ENCODE measurements around the gene PURB.

The PURB gene

DNA sequence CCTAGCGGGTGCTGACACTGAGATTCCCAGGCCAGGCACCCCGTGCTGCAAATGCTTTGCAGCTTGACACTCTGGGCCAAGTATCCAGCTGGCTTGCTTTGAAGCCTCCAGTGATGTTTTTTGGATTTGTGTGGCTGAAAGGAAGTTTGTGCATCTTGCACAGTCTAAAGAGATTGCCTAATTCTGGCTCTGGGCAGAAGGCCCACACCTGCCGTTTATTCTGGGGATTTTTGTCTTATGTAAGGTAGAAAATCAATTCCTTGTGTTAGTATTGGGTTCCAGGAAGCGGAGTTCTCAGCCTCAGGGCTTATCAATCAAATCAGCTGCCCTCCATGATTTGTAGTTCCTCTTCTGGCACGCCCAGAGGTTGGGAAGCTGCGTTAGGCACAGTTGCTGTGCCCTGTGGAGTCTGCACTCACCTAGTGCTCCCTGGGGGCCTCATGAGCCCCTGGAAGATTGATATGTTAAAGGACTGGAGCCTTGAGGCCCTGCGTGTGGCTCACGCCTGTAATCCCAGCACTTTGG, 8.4 kb upstream of the PURB start:
- H3K4me3 ChIP-seq (ENCODE audit: low read length), result no peak overlapping the region
- TF ChIP-seq, protein P1, sequence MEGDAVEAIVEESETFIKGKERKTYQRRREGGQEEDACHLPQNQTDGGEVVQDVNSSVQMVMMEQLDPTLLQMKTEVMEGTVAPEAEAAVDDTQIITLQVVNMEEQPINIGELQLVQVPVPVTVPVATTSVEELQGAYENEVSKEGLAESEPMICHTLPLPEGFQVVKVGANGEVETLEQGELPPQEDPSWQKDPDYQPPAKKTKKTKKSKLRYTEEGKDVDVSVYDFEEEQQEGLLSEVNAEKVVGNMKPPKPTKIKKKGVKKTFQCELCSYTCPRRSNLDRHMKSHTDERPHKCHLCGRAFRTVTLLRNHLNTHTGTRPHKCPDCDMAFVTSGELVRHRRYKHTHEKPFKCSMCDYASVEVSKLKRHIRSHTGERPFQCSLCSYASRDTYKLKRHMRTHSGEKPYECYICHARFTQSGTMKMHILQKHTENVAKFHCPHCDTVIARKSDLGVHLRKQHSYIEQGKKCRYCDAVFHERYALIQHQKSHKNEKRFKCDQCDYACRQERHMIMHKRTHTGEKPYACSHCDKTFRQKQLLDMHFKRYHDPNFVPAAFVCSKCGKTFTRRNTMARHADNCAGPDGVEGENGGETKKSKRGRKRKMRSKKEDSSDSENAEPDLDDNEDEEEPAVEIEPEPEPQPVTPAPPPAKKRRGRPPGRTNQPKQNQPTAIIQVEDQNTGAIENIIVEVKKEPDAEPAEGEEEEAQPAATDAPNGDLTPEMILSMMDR (IDR thresholded peaks at IDR 0.05; ENCODE audit: insufficient read depth, low read depth, low read length, missing control alignments), result no peak
- DNase-seq (ENCODE audit: low read depth), result no peak

DNA sequence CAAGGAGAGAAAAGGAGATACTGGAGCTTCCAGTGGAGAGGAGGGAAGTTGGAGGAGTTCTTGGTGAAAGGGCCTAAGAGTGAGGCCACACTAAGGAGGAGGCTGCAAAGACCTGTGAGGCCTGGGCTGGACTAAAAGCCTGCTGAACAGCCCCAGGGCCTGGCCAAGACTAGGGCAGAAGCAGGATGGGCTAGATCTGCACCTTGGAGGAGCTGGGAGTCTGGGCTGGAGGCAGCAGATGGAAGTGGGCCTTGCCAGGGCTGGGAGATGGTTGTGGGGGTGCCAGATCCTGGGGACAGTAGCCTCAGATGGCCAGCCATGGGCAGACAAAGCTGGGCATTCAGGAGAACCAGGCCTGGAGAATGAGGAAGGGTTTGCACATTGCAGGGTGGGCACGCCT, 6.5 kb upstream of the PURB start:
- H3K4me3 ChIP-seq (ENCODE audit: low read length), result no peak overlapping the region
- no peak for DNase-seq (ENCODE audit: low read depth)
- TF ChIP-seq, protein P1 (IDR thresholded peaks at IDR 0.05; ENCODE audit: insufficient read depth, low read depth, low read length, missing control alignments), result no peak

DNA sequence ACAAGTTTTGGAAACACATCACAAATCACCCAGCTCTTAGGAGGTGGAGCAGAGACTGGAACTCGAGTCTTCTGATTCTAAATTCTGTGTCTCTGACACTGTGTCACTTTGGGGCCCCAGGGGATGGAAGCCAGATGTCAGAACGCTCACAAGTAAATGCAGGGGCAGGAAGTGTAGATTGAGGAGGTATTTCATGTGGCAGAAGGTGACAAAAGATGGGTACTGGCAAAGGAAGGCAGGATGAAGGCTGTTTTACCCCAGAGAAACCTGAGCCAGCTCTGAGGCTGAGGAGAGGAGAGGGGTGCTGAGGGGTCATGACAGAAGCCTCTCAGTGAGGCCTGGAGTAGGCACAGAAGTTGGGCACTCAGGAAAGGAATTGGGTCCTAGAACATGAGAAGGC, 6.0 kb upstream of the PURB start:
- no peak for DNase-seq (ENCODE audit: low read depth)

DNA sequence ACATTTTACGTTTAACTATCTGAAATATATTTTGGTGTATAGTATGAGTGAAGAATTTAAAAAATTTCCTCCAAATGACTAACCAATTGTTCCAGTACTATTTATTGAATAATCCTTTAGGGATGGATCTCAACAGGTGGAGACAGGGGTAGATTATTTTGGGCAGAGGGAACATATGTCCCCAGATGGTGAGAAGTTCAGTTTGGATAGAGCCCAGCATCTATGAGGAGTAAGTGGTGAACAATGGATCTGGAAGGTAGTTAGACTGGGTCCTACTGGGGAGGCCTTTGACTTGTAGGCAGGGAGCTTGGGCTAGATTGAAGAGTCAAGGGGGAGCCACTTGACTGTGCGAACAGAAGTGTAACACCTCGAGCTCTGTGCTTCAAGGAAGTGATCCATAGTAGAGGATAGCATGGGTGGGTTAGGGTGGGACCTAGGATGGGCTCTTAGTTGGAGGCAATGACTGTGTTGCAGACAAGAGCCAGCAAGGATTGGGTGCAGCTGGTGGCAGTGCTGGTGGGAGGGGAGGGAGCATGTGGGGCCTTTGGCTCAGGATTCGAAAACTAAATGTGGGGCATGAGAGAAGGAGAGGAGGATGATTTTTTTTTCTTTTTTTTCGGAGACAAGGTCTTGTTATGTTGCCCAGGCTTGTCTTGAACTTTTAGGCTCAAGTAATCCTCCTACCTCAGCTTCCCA, 3.9 kb upstream of the PURB start:
- no peak overlapping the region for H3K4me3 ChIP-seq (ENCODE audit: low read length)
- TF ChIP-seq, protein P1 (IDR thresholded peaks at IDR 0.05; ENCODE audit: insufficient read depth, low read depth, low read length, missing control alignments), result no peak
- no peak for DNase-seq (ENCODE audit: low read depth)

More for the DNA sequence above, 6.0 kb upstream of the PURB start:
- TF ChIP-seq, protein P1 (IDR thresholded peaks at IDR 0.05; ENCODE audit: insufficient read depth, low read depth, low read length, missing control alignments), result no peak
- no peak overlapping the region for H3K4me3 ChIP-seq (ENCODE audit: low read length)

DNA sequence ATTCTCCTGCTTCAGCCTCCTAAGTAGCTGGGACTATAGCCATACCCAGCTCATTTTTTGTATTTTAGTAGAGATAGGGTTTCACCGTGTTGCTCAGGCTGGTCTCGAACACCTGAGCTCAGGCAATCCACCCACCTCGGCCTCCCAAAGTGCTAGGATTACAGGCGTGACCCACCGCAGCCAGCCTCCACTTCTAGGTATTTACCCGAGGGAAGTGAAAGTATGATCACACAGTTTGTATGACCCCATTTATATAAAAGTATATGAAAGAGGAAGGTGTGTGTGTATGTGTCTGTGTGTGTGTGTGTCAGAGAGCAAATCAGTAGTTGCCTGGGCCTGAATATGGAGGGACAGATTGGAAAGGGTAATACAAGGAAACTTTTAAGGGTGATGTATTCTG, 2.0 kb upstream of the PURB start:
- TF ChIP-seq, protein P1 (IDR thresholded peaks at IDR 0.05; ENCODE audit: insufficient read depth, low read depth, low read length, missing control alignments), result no peak
- DNase-seq (ENCODE audit: low read depth), result no peak
- H3K4me3 ChIP-seq (ENCODE audit: low read length), result no peak overlapping the region

DNA sequence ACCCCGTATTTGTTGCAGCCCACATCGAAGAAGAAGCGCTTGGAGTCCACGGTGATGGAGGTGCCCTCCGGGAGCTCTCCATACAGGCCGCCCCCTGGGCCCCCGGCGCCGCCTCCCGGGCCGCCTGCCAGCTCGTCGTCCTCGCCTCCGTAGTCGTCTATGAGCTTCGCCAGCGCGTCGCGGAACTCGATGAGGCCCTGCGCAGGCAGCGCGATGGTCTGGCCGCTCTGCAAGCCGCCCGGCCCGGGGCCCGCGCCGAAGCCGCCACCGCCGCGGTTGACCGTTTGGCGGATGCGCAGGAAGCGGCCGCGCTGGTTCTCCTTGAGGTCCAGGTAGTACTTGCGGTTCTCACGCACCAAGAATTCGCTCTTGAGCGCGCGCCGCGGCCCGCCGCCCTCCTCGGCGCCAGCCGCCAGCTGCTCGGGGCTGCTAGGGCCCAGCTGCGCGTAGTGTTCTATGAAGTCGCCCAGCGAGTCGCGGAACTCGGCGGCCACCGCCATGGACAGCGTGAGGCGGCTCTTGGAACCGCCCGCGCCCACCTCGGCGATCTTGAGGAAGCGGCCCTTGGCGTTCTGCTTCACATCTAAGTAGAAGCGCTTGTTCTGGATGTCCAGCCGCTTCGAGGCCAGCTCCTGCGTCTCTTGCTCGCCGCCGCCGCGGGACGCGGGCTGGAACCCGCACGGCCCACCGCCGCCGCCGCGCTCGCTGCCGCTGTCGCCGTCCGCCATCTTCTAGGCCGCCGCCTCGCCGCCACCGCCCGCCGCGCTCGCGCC, 523 bp downstream of the PURB start:
- DNase-seq (ENCODE audit: low read depth), result peak; percentile 45
- peak overlapping the region; percentile 71 for H3K4me3 ChIP-seq (ENCODE audit: low read length)
- TF ChIP-seq, protein P1 (IDR thresholded peaks at IDR 0.05; ENCODE audit: insufficient read depth, low read depth, low read length, missing control alignments), result no peak

Measured in epithelial cell of esophagus (primary cell).